Fibroblast of skin of left quadriceps (primary cell): ENCODE measurements around the gene RC3H1.
"Not testable (repeated sequence)": the region's sequence is repeated elsewhere in the genome, so short reads cannot be mapped to it uniquely, and the experiment has no call there.

Experiments
- DNase-seq, 2 experiments: peaks; one replicate each; pipeline ENCODE4 v3.0.0-alpha.2; 2013; ENCODE audit warnings: low read depth in 2 of 2

Gene RC3H1

GRCh38 chr1:174021591-174022079 is 522 bp downstream of the RC3H1 start:
- DNase-seq: no peak

GRCh38 chr1:174018565-174018964 is 3.6 kb downstream of the RC3H1 start:
- DNase-seq: no peak

GRCh38 chr1:174017231-174017970 is 4.8 kb downstream of the RC3H1 start:
- DNase-seq: no peak

- no peak for DNase-seq
These were observed 8.2 kb downstream of the RC3H1 start for GRCh38 chr1:174013864-174014418.

- no peak for DNase-seq
These were observed 13.2 kb downstream of the RC3H1 start for GRCh38 chr1:174008979-174009378.

GRCh38 chr1:174008269-174008668 is 13.9 kb downstream of the RC3H1 start:
- no peak for DNase-seq

- no peak for DNase-seq
These were observed 14.3 kb downstream of the RC3H1 start for GRCh38 chr1:174007851-174008250.

GRCh38 chr1:174005032-174005431 is 17.1 kb downstream of the RC3H1 start:
- DNase-seq: peak in 1 of 2 experiments; percentile 15

- no peak for DNase-seq
These were observed 18.3 kb downstream of the RC3H1 start for GRCh38 chr1:174003867-174004266.

- no peak for DNase-seq
These were observed 20.6 kb downstream of the RC3H1 start for GRCh38 chr1:174001573-174001972.

- no peak for DNase-seq
These were observed 21.8 kb downstream of the RC3H1 start for GRCh38 chr1:174000371-174000770.

- peak in 1 of 2 experiments; percentile 42 for DNase-seq
These were observed 24.4 kb downstream of the RC3H1 start for GRCh38 chr1:173997791-173998190.

- DNase-seq: no peak
These were observed 25.2 kb downstream of the RC3H1 start for GRCh38 chr1:173996995-173997394.

GRCh38 chr1:173995475-173995874 is 26.7 kb downstream of the RC3H1 start:
- DNase-seq: no peak

GRCh38 chr1:173993948-173994347 is 28.2 kb downstream of the RC3H1 start:
- DNase-seq: not testable (repeated sequence)

GRCh38 chr1:173988068-173988467 is 34.1 kb downstream of the RC3H1 start:
- no peak for DNase-seq

GRCh38 chr1:173986951-173987350 is 35.2 kb downstream of the RC3H1 start:
- no peak for DNase-seq

- no peak for DNase-seq
These were observed 51.9 kb downstream of the RC3H1 start for GRCh38 chr1:173970252-173970651.

- not testable (repeated sequence) for DNase-seq
These were observed 56.3 kb downstream of the RC3H1 start for GRCh38 chr1:173965896-173966295.

GRCh38 chr1:173963477-173963876 is 58.7 kb downstream of the RC3H1 start:
- no peak for DNase-seq

GRCh38 chr1:173960625-173961024 is 61.5 kb downstream of the RC3H1 start:
- DNase-seq: no peak

GRCh38 chr1:173954179-173954578 is 68.0 kb downstream of the RC3H1 start:
- DNase-seq: no peak

- no peak for DNase-seq
These were observed 73.6 kb downstream of the RC3H1 start for GRCh38 chr1:173948594-173948993.
